Measurements from ENCODE around the gene DDX1. TPM values are rescaled to one million over a fixed set of nuclear protein-coding genes. Genes with fewer than 3 reads are reported as not detected.

DDX1 gene
- total and polyA plus RNA-seq, 2 donors (not counting 1 experiment from before 2014, with no cell fraction given), result 54.3 to 176 TPM

DNA sequence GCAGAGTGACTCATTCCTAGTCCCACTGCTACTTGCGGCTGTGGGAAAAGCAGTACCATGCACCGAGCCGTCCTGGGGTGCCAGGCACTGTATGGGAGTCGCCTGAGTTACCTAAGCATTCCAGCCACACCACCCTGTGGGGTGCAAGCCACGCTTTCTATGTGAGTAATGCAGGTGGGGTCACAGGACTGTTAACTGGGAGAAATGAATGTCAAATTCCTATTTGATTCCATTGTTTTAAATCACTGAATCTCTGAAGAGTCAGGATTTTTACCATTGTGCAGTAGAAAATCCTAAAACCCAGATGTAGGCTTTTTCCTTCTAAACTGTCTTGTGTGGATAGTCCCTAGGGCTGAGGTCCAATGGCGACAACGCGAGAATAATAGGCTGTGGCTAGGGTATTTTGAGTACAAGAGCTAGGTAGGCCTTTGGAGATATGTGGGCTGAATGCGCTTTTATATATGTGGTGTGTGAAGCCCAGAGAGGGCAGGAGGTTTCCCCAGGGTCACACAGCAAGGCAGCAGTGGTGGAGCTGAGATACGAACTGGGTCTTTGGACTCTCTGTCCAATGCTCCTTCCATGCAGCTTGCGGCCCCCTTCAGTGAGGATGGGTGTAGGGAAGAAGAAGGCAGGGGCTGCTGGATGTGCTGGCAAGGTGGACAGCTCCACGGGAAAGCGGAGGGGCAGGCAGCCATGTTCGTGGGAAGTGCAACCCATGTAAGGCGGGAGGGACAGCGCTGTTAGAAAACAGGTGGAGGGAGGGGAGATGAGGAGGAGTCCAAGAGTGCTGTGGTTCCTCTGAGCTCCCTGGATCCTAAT, 83.2 kb downstream of the DDX1 start:
- H3K27me3 ChIP-seq (ENCODE audit: control insufficient read depth, insufficient read depth, low read length), result no peaks in the 10 kb centered on the region
- no peak overlapping the region for H3K9ac ChIP-seq (ENCODE audit: insufficient read depth, low read length)
- DNase-seq (ENCODE audit: low read depth in 2 of 2), result peak in 1 of 2 donors; percentile 22
- no peaks in the 10 kb centered on the region for H4K20me1 ChIP-seq (ENCODE audit: control insufficient read depth, extremely low read depth, insufficient read depth, low read length)
- no peaks in the 10 kb centered on the region for H3K36me3 ChIP-seq (ENCODE audit: control insufficient read depth, insufficient read depth, low read length)
- no peak overlapping the region for H2AFZ ChIP-seq (ENCODE audit: low read length)
- H3K79me2 ChIP-seq (ENCODE audit: control insufficient read depth, insufficient read depth, low read length), result no peaks in the 10 kb centered on the region
- H3K9me3 ChIP-seq (ENCODE audit: control insufficient read depth, insufficient read depth, low read depth, low read length), result no peaks in the 10 kb centered on the region
- no peak overlapping the region for H3K4me3 ChIP-seq (replicated peaks in 1 of 4; ENCODE audit: control extremely low read depth in 1 of 4, insufficient read depth in 1 of 4, low read depth in 3 of 4, low read length in 4 of 4)
- no peak for TF ChIP-seq EZH2 (IDR thresholded peaks at IDR 0.05; ENCODE audit: low read length, missing control alignments)
- TF ChIP-seq, protein P1, sequence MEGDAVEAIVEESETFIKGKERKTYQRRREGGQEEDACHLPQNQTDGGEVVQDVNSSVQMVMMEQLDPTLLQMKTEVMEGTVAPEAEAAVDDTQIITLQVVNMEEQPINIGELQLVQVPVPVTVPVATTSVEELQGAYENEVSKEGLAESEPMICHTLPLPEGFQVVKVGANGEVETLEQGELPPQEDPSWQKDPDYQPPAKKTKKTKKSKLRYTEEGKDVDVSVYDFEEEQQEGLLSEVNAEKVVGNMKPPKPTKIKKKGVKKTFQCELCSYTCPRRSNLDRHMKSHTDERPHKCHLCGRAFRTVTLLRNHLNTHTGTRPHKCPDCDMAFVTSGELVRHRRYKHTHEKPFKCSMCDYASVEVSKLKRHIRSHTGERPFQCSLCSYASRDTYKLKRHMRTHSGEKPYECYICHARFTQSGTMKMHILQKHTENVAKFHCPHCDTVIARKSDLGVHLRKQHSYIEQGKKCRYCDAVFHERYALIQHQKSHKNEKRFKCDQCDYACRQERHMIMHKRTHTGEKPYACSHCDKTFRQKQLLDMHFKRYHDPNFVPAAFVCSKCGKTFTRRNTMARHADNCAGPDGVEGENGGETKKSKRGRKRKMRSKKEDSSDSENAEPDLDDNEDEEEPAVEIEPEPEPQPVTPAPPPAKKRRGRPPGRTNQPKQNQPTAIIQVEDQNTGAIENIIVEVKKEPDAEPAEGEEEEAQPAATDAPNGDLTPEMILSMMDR (conservative IDR thresholded peaks at IDR 0.05 in 1 of 2, IDR thresholded peaks at IDR 0.05 in 1 of 2; ENCODE audit: low read depth in 1 of 2, low read length in 2 of 2), result no peak
- H3K4me1 ChIP-seq (ENCODE audit: control insufficient read depth, extremely low read depth, insufficient read depth, low read length), result no peaks in the 10 kb centered on the region
- no peak overlapping the region for H3K27ac ChIP-seq (ENCODE audit: insufficient read depth, low read length)
- H3K4me2 ChIP-seq (ENCODE audit: extremely low read depth, insufficient read depth, low read length), result no peak overlapping the region

DNA sequence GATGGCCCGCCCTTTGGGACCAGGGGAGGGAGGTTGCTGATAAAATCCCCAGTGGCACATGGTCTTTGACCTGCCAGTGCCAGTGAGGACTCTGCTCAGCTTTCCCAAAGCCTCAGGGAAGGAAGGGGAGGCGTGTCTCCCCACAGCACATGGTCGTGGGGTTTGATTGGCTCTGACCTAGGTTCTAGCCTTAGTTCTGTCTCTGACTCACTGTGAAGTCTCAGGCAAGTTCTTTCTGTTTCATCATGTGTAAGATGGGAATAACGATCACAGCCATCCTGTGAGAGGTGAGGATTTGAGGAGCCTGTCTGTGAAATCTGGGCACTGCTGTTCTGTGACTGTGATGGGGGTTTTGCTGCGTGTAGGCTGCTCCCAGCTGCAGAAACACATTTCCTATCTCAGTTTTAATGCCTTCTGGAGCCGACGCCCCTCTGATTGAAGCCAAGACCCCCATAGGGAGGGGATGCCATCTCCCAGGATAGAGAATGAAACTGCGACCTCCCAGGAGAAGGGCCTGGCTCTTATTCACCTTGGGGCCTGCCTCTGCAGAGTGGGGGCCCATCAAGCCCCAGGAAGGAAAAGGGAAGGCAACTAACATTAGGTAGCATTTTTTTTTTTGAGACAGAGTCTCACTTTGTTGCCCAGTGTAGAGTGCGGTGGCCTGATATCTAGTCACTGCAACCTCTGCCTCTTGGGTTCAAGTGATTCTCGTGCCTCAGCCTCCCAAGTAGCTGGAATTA, 84.0 kb downstream of the DDX1 start:
- Histone ChIP-seq H3K27me3 (ENCODE audit: control insufficient read depth, insufficient read depth, low read length) (no peaks in the 10 kb centered on the region), H3K4me3 (replicated peaks in 1 of 4; ENCODE audit: control extremely low read depth in 1 of 4, insufficient read depth in 1 of 4, low read depth in 3 of 4, low read length in 4 of 4) (no peak overlapping the region)

More for the DNA sequence above, 84.0 kb downstream of the DDX1 start:
- DNase-seq (ENCODE audit: low read depth in 2 of 2), result no peak
- Histone ChIP-seq H2AFZ (ENCODE audit: low read length) (no peak overlapping the region), H3K4me2 (ENCODE audit: extremely low read depth, insufficient read depth, low read length) (no peak overlapping the region), H3K9me3 (ENCODE audit: control insufficient read depth, insufficient read depth, low read depth, low read length) (no peaks in the 10 kb centered on the region), H3K4me1 (ENCODE audit: control insufficient read depth, extremely low read depth, insufficient read depth, low read length) (no peaks in the 10 kb centered on the region), H3K9ac (ENCODE audit: insufficient read depth, low read length) (no peak overlapping the region), H4K20me1 (ENCODE audit: control insufficient read depth, extremely low read depth, insufficient read depth, low read length) (no peaks in the 10 kb centered on the region), H3K79me2 (ENCODE audit: control insufficient read depth, insufficient read depth, low read length) (no peaks in the 10 kb centered on the region), H3K36me3 (ENCODE audit: control insufficient read depth, insufficient read depth, low read length) (no peaks in the 10 kb centered on the region), H3K27ac (ENCODE audit: insufficient read depth, low read length) (no peak overlapping the region)
- no peak for TF ChIP-seq EZH2 (IDR thresholded peaks at IDR 0.05; ENCODE audit: low read length, missing control alignments)
- TF ChIP-seq, protein P1 (conservative IDR thresholded peaks at IDR 0.05 in 1 of 2, IDR thresholded peaks at IDR 0.05 in 1 of 2; ENCODE audit: low read depth in 1 of 2, low read length in 2 of 2), result no peak
